Bronchial epithelial cell (primary cell): ENCODE measurements around the gene SPAG17. TPM values are rescaled to one million over a fixed set of nuclear protein-coding genes. Genes with fewer than 3 reads are reported as not detected.

Experiments used
- DNase-seq: peaks from one replicate; pipeline ENCODE4 v3.0.0-alpha.2; 2010; ENCODE audit warnings: low read depth
- FAIRE-seq: peaks from 2 replicates; lab custom pipeline; 2011; peaks lifted over from hg19 to GRCh38; lab: Jason Lieb, UNC
- H3K27me3 ChIP-seq: 2 replicates; pipeline ENCODE4 v1.5.1; 2011; ENCODE audit warnings: low read length; ENCODE audit not compliant: control insufficient read depth, insufficient read depth
- H3K36me3 ChIP-seq: 2 replicates; pipeline ENCODE4 v1.5.1; 2011; ENCODE audit warnings: low read length; ENCODE audit not compliant: control insufficient read depth, insufficient read depth
- H3K4me3 ChIP-seq: 2 replicates; pipeline ENCODE4 v1.5.1; 2011; ENCODE audit warnings: mild to moderate bottlenecking, low read depth, low read length, control low read depth
- CTCF ChIP-seq: IDR thresholded peaks from 2 replicates; pipeline ENCODE4 v1.5.1; 2011; ENCODE audit warnings: mild to moderate bottlenecking, moderate library complexity, low read length, control low read depth, inconsistent platforms; ENCODE audit not compliant: insufficient read depth, severe bottlenecking
- total RNA-seq: library from RNA; depleted of rRNA; stranded (reverse); fragments of >200 nt; gene quantifications from 2 replicates; pipeline ENCODE4 v1.2.1, GENCODE V29; 2014

SPAG17 gene
- total RNA-seq, 1 donor from 2014 or later, result under 0.01 TPM

- no peak for FAIRE-seq
These were observed 56.3 kb downstream of the SPAG17 start for GRCh38 chr1:118128761-118129160.

GRCh38 chr1:118124064-118124463 lies 61.0 kb downstream of the SPAG17 start:
- Histone ChIP-seq H3K27me3 (no peaks in the 10 kb centered on the region), H3K4me3 (no peak overlapping the region), H3K36me3 (no peaks in the 10 kb centered on the region)
- no peak for DNase-seq
- no peak for FAIRE-seq
- TF ChIP-seq CTCF, result no peak

More at GRCh38 chr1:118128761-118129160, 56.3 kb downstream of the SPAG17 start:
- DNase-seq, result no peak
- Histone ChIP-seq H3K27me3 (no peaks in the 10 kb centered on the region), H3K36me3 (no peaks in the 10 kb centered on the region), H3K4me3 (no peak overlapping the region)
- no peak for TF ChIP-seq CTCF

- TF ChIP-seq CTCF, result no peak
- FAIRE-seq (no peak), DNase-seq (no peak)
- no peaks in the 10 kb centered on the region for H3K36me3 ChIP-seq
- no peak overlapping the region for H3K4me3 ChIP-seq
- H3K27me3 ChIP-seq, result no peaks in the 10 kb centered on the region
These were observed 61.8 kb downstream of the SPAG17 start for GRCh38 chr1:118123116-118123839.

- no peaks in the 10 kb centered on the region for H3K36me3 ChIP-seq
- no peak overlapping the region for H3K4me3 ChIP-seq
- FAIRE-seq (no peak), DNase-seq (peak; percentile 93)
- TF ChIP-seq CTCF, result no peak
- no peaks in the 10 kb centered on the region for H3K27me3 ChIP-seq
These were observed 62.6 kb downstream of the SPAG17 start for GRCh38 chr1:118122234-118123004.

GRCh38 chr1:118118873-118119463 lies 66.1 kb downstream of the SPAG17 start:
- no peak for FAIRE-seq
- Histone ChIP-seq H3K36me3 (no peaks in the 10 kb centered on the region), H3K27me3 (no peaks in the 10 kb centered on the region), H3K4me3 (no peak overlapping the region)
- no peak for DNase-seq
- no peak for TF ChIP-seq CTCF
